GM18951 (cell line): ENCODE data around the gene ATRNL1.

ENCODE experiments used
- POLR2A ChIP-seq: IDR thresholded peaks from 4 replicates; pipeline ENCODE4 v1.6.1; 2011; ENCODE audit warnings: mild to moderate bottlenecking; ENCODE audit not compliant: insufficient read length, insufficient read depth; ENCODE audit errors: extremely low read depth
- in situ Hi-C: fragments of 300-500 bp; cut with MboI; formaldehyde crosslinking; loops from one replicate; pipeline ENCODE4 v1.12.0; 2022; ENCODE audit warnings: low sequenced_read_pairs, mixed read lengths, inconsistent platforms; ENCODE audit not compliant: unreplicated experiment

Gene ATRNL1

GRCh38 chr10:115957012-115957399 lies 863.8 kb downstream of the ATRNL1 start:
- no peak for TF ChIP-seq POLR2A
- in situ Hi-C loops = no loop called here

- TF ChIP-seq POLR2A = no peak
These were observed 864.7 kb downstream of the ATRNL1 start for GRCh38 chr10:115957786-115958442.

GRCh38 chr10:115963848-115964247 lies 870.7 kb downstream of the ATRNL1 start:
- no peak for TF ChIP-seq POLR2A
- in situ Hi-C loops = no loop called here

More at GRCh38 chr10:115957786-115958442, 864.7 kb downstream of the ATRNL1 start:
- in situ Hi-C loops = no loop called here

- in situ Hi-C loops = no loop called here
- TF ChIP-seq POLR2A = no peak
These were observed 871.7 kb downstream of the ATRNL1 start for GRCh38 chr10:115964827-115965226.

- TF ChIP-seq POLR2A = no peak
- in situ Hi-C loops = no loop called here
These were observed 872.2 kb downstream of the ATRNL1 start for GRCh38 chr10:115965376-115965775.

- in situ Hi-C loops = no loop called here
- no peak for TF ChIP-seq POLR2A
These were observed 875.1 kb downstream of the ATRNL1 start for GRCh38 chr10:115968236-115968635.

- in situ Hi-C loops = no loop called here
- TF ChIP-seq POLR2A = no peak
These were observed 876.4 kb downstream of the ATRNL1 start for GRCh38 chr10:115969591-115969990.

GRCh38 chr10:115971921-115972320 lies 878.8 kb downstream of the ATRNL1 start:
- TF ChIP-seq POLR2A = no peak

GRCh38 chr10:115972426-115972825 lies 879.3 kb downstream of the ATRNL1 start:
- in situ Hi-C loops = no loop called here
- TF ChIP-seq POLR2A = no peak

More at GRCh38 chr10:115971921-115972320, 878.8 kb downstream of the ATRNL1 start:
- in situ Hi-C loops = no loop called here

GRCh38 chr10:115974351-115974750 lies 881.2 kb downstream of the ATRNL1 start:
- no peak for TF ChIP-seq POLR2A
- in situ Hi-C loops = no loop called here

GRCh38 chr10:115974816-115975430 lies 881.8 kb downstream of the ATRNL1 start:
- in situ Hi-C loops = no loop called here
- TF ChIP-seq POLR2A = no peak

- in situ Hi-C loops = no loop called here
- TF ChIP-seq POLR2A = no peak
These were observed 882.3 kb downstream of the ATRNL1 start for GRCh38 chr10:115975506-115975905.

GRCh38 chr10:115976342-115976741 lies 883.2 kb downstream of the ATRNL1 start:
- in situ Hi-C loops = no loop called here
- TF ChIP-seq POLR2A = no peak

- TF ChIP-seq POLR2A = no peak
- in situ Hi-C loops = no loop called here
These were observed 884.7 kb downstream of the ATRNL1 start for GRCh38 chr10:115977855-115978254.
